Mammary epithelial cell (primary cell): ENCODE measurements around the gene FGF23.

Source experiments
- CTCF ChIP-seq, 2 donors: IDR thresholded peaks in 1 of 2; conservative IDR thresholded peaks in 1 of 2; 2 replicates each; pipeline ENCODE4 v1.5.1; 2011 to 2012; ENCODE audit warnings: inconsistent platforms in 2 of 2, low read length in 2 of 2, mild to moderate bottlenecking in 2 of 2, control low read depth in 1 of 2, low read depth in 1 of 2; ENCODE audit not compliant: insufficient read depth in 1 of 2; ENCODE audit errors: extremely low read depth in 1 of 2
- EZH2 ChIP-seq: IDR thresholded peaks from 2 replicates; pipeline ENCODE4 v1.6.1; 2012; ENCODE audit warnings: low read length, inconsistent platforms, borderline replicate concordance

GRCh38 chr12:4420138-4420670 is 40.7 kb upstream of the FGF23 start:
- TF ChIP-seq CTCF (conservative IDR thresholded peaks at IDR 0.05 in 1 of 2, IDR thresholded peaks at IDR 0.05 in 1 of 2; ENCODE audit: extremely low read depth in 1 of 2, insufficient read depth in 1 of 2, low read depth in 1 of 2, low read length in 2 of 2) (no peak), EZH2 (no peak)
